GM12865 (cell line): ENCODE measurements around the gene KIF18A.
"Not testable (repeated sequence)": the region's sequence is repeated elsewhere in the genome, so short reads cannot be mapped to it uniquely, and the experiment has no call there.

Source experiments
- DNase-seq: peaks from one replicate; pipeline ENCODE4 v3.0.0; 2010; ENCODE audit warnings: low read depth
- H3K4me3 ChIP-seq: 2 replicates; pipeline ENCODE4 v1.5.1; 2011; ENCODE audit warnings: mild to moderate bottlenecking, low read depth, low read length, control low read depth
- CTCF ChIP-seq: IDR thresholded peaks from 2 replicates; pipeline ENCODE4 v1.5.1; 2011; ENCODE audit warnings: low read length, control low read depth, low read depth, inconsistent platforms; ENCODE audit not compliant: insufficient read depth; ENCODE audit errors: missing control alignments

Gene KIF18A

GRCh38 chr11:28140689-28141455 is 32.9 kb upstream of the KIF18A start:
- TF ChIP-seq CTCF = no peak

GRCh38 chr11:28139841-28140415 is 32.0 kb upstream of the KIF18A start:
- DNase-seq = no peak
- no peak for TF ChIP-seq CTCF
- H3K4me3 ChIP-seq = no peak overlapping the region

More at GRCh38 chr11:28140689-28141455, 32.9 kb upstream of the KIF18A start:
- H3K4me3 ChIP-seq = no peak overlapping the region
- no peak for DNase-seq

- H3K4me3 ChIP-seq = no peak overlapping the region
- TF ChIP-seq CTCF = no peak
- DNase-seq = no peak
These were observed 29.9 kb upstream of the KIF18A start for GRCh38 chr11:28137832-28138231.

- DNase-seq = no peak
- H3K4me3 ChIP-seq = no peak overlapping the region
- TF ChIP-seq CTCF = no peak
These were observed 29.4 kb upstream of the KIF18A start for GRCh38 chr11:28137366-28137765.

GRCh38 chr11:28136157-28136556 is 28.2 kb upstream of the KIF18A start:
- H3K4me3 ChIP-seq, DNase-seq: not testable (repeated sequence)

GRCh38 chr11:28133146-28133545 is 25.2 kb upstream of the KIF18A start:
- no peak for TF ChIP-seq CTCF
- DNase-seq = no peak

GRCh38 chr11:28132548-28132947 is 24.6 kb upstream of the KIF18A start:
- no peak overlapping the region for H3K4me3 ChIP-seq
- no peak for TF ChIP-seq CTCF
- no peak for DNase-seq

More at GRCh38 chr11:28133146-28133545, 25.2 kb upstream of the KIF18A start:
- no peak overlapping the region for H3K4me3 ChIP-seq
